HEK293 (cell line): ENCODE results near the gene FAM216B.

ENCODE experiments used
- ZBTB17 ChIP-seq: fragments of 450-650 bp; formaldehyde crosslinking; IDR thresholded peaks from 2 replicates; pipeline ENCODE4 v1.5.1; 2016; ENCODE audit warnings: missing biosample characterization, missing genetic modification characterization
- ZFP3 ChIP-seq: fragments of 450-650 bp; formaldehyde crosslinking; IDR thresholded peaks from 2 replicates; pipeline ENCODE4 v1.5.1; 2016; ENCODE audit warnings: low read depth, missing biosample characterization, missing genetic modification characterization
- ZNF423 ChIP-seq: fragments of 450-650 bp; formaldehyde crosslinking; IDR thresholded peaks from 2 replicates; pipeline ENCODE4 v1.5.1; 2016; ENCODE audit warnings: missing biosample characterization, missing genetic modification characterization
- ZNF707 ChIP-seq: fragments of 450-650 bp; formaldehyde crosslinking; IDR thresholded peaks from 2 replicates; pipeline ENCODE4 v1.5.1; 2016; ENCODE audit warnings: missing biosample characterization, missing genetic modification characterization
- ZSCAN5A ChIP-seq: fragments of 450-650 bp; formaldehyde crosslinking; IDR thresholded peaks from 2 replicates; pipeline ENCODE4 v1.5.1; 2016; ENCODE audit warnings: missing biosample characterization, missing genetic modification characterization
- TF ChIP-seq, protein P1 (sequence below): fragments of 450-650 bp; formaldehyde crosslinking; IDR thresholded peaks from 2 replicates; pipeline ENCODE4 v1.5.1; 2016; ENCODE audit warnings: missing biosample characterization, missing genetic modification characterization

DNA sequence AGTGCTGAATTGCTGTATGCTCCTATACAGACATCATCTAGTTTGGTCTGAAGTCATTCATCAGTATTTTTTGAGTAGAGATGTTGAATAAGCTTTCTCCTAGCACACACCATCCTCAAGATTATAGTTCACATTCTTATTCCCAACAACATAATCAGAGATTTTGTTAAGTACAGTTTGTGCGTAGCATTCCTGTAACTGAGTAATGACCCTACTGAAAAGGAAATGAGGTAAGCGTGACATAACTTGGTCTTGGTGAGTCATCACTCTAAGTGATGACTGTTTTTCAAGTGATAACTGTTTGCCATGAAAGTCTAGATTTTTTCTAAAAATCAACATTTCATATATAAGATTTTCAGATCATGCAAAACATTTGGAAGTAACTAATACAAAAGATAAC is 18.5 kb upstream of the FAM216B start:
- TF ChIP-seq, protein P1, sequence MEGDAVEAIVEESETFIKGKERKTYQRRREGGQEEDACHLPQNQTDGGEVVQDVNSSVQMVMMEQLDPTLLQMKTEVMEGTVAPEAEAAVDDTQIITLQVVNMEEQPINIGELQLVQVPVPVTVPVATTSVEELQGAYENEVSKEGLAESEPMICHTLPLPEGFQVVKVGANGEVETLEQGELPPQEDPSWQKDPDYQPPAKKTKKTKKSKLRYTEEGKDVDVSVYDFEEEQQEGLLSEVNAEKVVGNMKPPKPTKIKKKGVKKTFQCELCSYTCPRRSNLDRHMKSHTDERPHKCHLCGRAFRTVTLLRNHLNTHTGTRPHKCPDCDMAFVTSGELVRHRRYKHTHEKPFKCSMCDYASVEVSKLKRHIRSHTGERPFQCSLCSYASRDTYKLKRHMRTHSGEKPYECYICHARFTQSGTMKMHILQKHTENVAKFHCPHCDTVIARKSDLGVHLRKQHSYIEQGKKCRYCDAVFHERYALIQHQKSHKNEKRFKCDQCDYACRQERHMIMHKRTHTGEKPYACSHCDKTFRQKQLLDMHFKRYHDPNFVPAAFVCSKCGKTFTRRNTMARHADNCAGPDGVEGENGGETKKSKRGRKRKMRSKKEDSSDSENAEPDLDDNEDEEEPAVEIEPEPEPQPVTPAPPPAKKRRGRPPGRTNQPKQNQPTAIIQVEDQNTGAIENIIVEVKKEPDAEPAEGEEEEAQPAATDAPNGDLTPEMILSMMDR: no peak
- no peak for TF ChIP-seq ZFP3 (tag by site-specific recombination)
- no peak for TF ChIP-seq ZNF423
- TF ChIP-seq ZSCAN5A: no peak
- no peak for TF ChIP-seq ZNF707 (tag by site-specific recombination)
- TF ChIP-seq ZBTB17 (tag by site-specific recombination): no peak
